Neuronal stem cell (in vitro differentiated cells): Measurements from ENCODE around the gene BSND.

Source experiments
- DNase-seq: peaks from one replicate; pipeline ENCODE4 v3.0.0-alpha.2; 2013; ENCODE audit warnings: low spot score
- H2AFZ ChIP-seq: one replicate; pipeline ENCODE4 v1.6.1; 2013; ENCODE audit warnings: mild to moderate bottlenecking, low read length, inconsistent platforms
- H2AK5ac ChIP-seq: 2 replicates; pipeline ENCODE4 v1.6.1; 2013; ENCODE audit warnings: low read depth, mild to moderate bottlenecking, inconsistent platforms, low read length, moderate library complexity, mixed read lengths
- H2BK120ac ChIP-seq: 2 replicates; pipeline ENCODE4 v1.6.1; 2013; ENCODE audit warnings: low read depth, mild to moderate bottlenecking, inconsistent platforms, low read length, moderate library complexity, mixed read lengths
- H2BK12ac ChIP-seq: one replicate; pipeline ENCODE4 v1.6.1; 2013; ENCODE audit warnings: low read length, inconsistent platforms
- H2BK15ac ChIP-seq: 2 replicates; pipeline ENCODE4 v1.6.1; 2013; ENCODE audit warnings: mild to moderate bottlenecking, low read length, inconsistent platforms, mixed read lengths
- H2BK5ac ChIP-seq: one replicate; pipeline ENCODE4 v1.6.1; 2013; ENCODE audit warnings: inconsistent platforms, mild to moderate bottlenecking, low read length, moderate library complexity
- H3K14ac ChIP-seq: one replicate; pipeline ENCODE4 v1.6.1; 2013; ENCODE audit warnings: low read length, inconsistent platforms
- H3K18ac ChIP-seq: 2 replicates; pipeline ENCODE4 v1.6.1; 2013; ENCODE audit warnings: low read length, inconsistent platforms
- H3K23ac ChIP-seq: 2 replicates; pipeline ENCODE4 v1.6.1; 2013; ENCODE audit warnings: low read depth, mild to moderate bottlenecking, mixed read lengths, low read length, inconsistent platforms; ENCODE audit not compliant: poor library complexity
- H3K27ac ChIP-seq: replicated peaks from 3 replicates; pipeline ENCODE4 v1.5.1; 2013; ENCODE audit warnings: low read length, inconsistent platforms
- H3K27me3 ChIP-seq, 3 experiments: 2 replicates each; pipeline ENCODE4 v1.6.1; 2013; ENCODE audit warnings: low read length in 3 of 3, mild to moderate bottlenecking in 2 of 3, inconsistent platforms in 1 of 3, low read depth in 1 of 3, mixed read lengths in 1 of 3, moderate library complexity in 1 of 3; ENCODE audit not compliant: control insufficient read depth in 3 of 3, insufficient read depth in 3 of 3
- H3K36me3 ChIP-seq, 2 donors: replicated peaks in 1 of 2; 2 replicates each; pipeline ENCODE4 v1.6.1; 2013; ENCODE audit warnings: low read length in 2 of 2; ENCODE audit not compliant: control insufficient read depth in 2 of 2, insufficient read depth in 2 of 2
- H3K4ac ChIP-seq: 2 replicates; pipeline ENCODE4 v1.6.1; 2013; ENCODE audit warnings: inconsistent platforms, mild to moderate bottlenecking, low read length, moderate library complexity
- H3K4me1 ChIP-seq, 2 donors: 1 replicate in 1 of 2; 2 replicates in 1 of 2; pipeline ENCODE4 v1.6.1; 2013; ENCODE audit warnings: low read length in 2 of 2, low read depth in 1 of 2; ENCODE audit not compliant: control insufficient read depth in 2 of 2, insufficient read depth in 1 of 2
- H3K4me2 ChIP-seq: one replicate; pipeline ENCODE4 v1.6.1; 2013; ENCODE audit warnings: mild to moderate bottlenecking, low read length, inconsistent platforms; ENCODE audit not compliant: insufficient read depth, poor library complexity, severe bottlenecking
- H3K4me3 ChIP-seq, 2 donors: 2 replicates each; pipeline ENCODE4 v1.5.1; 2013; ENCODE audit warnings: low read length in 2 of 2, mild to moderate bottlenecking in 2 of 2, inconsistent platforms in 1 of 2, moderate library complexity in 1 of 2
- H3K79me1 ChIP-seq: one replicate; pipeline ENCODE4 v1.6.1; 2013; ENCODE audit warnings: low read depth, mild to moderate bottlenecking, inconsistent platforms, low read length, moderate library complexity
- H3K9ac ChIP-seq: one replicate; pipeline ENCODE4 v1.6.1; 2013; ENCODE audit warnings: mild to moderate bottlenecking, low read depth, low read length, inconsistent platforms; ENCODE audit not compliant: poor library complexity
- H3K9me3 ChIP-seq, 2 donors: replicated peaks in 1 of 2; 2 replicates each; pipeline versions ENCODE3 to v1.6.1; 2013; ENCODE audit warnings: low read length in 2 of 2, mild to moderate bottlenecking in 2 of 2, inconsistent platforms in 1 of 2, low read depth in 1 of 2, mixed read lengths in 1 of 2, moderate library complexity in 1 of 2; ENCODE audit not compliant: control insufficient read depth in 2 of 2, insufficient read depth in 1 of 2
- H4K8ac ChIP-seq: one replicate; pipeline ENCODE4 v1.6.1; 2013; ENCODE audit warnings: low read depth, mild to moderate bottlenecking, inconsistent platforms, low read length, moderate library complexity
- H4K91ac ChIP-seq: one replicate; pipeline ENCODE4 v1.6.1; 2013; ENCODE audit warnings: low read length, low read depth, mild to moderate bottlenecking, inconsistent platforms; ENCODE audit not compliant: poor library complexity
- WGBS, 2 donors: extraction: QIAGEN DNeasy Blood & Tissue Kit; methylation state at CpG; one replicate each; pipeline ENCODE4 v1.1.7; 2013; ENCODE audit warnings: missing lambda C conversion rate in 2 of 2, mixed read lengths in 1 of 2; ENCODE audit not compliant: insufficient read length in 2 of 2, insufficient replicate concordance in 1 of 2; ENCODE audit errors: extremely low coverage in 2 of 2; 5-methylcytosine and 5-hydroxymethylcytosine counted together

BSND gene

DNA sequence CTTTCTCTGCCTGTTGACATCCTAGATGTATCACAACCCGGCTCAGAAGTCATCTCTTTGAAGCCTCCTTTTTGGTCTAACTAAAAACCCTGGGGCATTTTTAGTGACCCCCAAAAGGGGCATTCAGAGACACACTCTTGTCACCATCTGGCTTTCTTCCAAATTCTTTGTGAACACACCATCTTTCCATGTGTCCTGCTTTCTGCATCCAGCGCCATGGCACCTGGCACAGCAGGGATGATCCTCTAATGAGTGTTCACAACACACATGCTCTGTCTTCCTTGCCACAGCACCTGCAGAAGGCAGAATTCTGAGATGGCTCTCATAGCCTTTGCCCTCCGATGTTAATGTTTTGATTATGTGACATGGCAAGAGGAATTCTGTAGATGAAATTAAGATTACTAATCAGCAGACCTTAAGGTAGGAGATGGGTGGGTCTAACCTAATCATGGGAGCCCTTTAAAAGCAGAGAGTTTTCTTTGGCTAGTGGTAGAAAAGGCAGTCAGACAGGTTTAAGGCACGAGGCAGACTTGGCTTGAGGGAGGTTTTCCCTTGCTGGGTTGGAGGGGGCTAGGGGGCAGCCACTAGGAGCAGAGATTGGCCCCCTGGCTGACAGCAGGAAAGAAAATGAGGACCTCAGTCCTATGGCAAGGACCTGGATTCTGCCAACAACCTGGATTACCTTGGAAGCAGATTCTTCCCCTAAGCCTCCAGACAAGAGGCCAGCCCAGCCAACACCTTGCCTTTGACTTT, 23.2 kb upstream of the BSND start:
- Histone ChIP-seq H2BK15ac (no peak overlapping the region), H3K23ac (no peak overlapping the region), H4K8ac (no peak overlapping the region), H3K4ac (no peak overlapping the region), H2AK5ac (no peak overlapping the region), H3K27me3 (peaks cover 5 to 58% (median 22%) of the 10 kb centered on the region in 3 experiments), H3K4me2 (no peak overlapping the region), H2BK120ac (no peak overlapping the region), H3K9ac (no peak overlapping the region), H3K36me3 (no peaks in the 10 kb centered on the region), H2BK5ac (no peak overlapping the region), H2AFZ (no peak overlapping the region), H2BK12ac (no peak overlapping the region), H3K4me3 (no peak overlapping the region), H3K79me1 (no peaks in the 10 kb centered on the region), H3K27ac (no peak overlapping the region), H3K4me1 (peaks cover 0 to 5% of the 10 kb centered on the region in 2 donors), H3K9me3 (no peaks in the 10 kb centered on the region), H3K18ac (no peak overlapping the region), H4K91ac (no peak overlapping the region), H3K14ac (no peak overlapping the region)
- no CpG with 5 or more reads among the region's 4 CpGs for WGBS, 2 donors
- no peak for DNase-seq

DNA sequence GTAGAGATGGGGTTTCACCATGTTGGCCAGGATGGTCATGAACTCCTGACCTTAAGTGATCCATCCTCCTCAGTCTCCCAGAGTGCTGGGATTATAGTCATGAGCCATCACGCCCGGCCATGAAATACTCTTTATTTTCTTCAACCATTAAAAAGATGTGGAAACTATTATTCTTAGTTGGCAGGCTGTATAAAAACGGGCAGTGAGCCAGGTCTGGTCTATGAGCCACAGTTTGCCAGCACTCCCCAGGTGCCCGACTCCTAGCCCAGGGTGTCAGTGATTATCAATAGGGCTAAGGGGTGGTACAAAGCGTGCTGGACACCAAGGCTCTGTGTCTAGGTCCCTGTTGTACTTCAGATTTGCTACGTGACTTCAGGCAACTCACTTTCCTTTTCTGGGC, 22.0 kb upstream of the BSND start:
- no peak overlapping the region for H3K4me3 ChIP-seq
- WGBS, 2 donors = no CpG with 5 or more reads among the region's 6 CpGs
- H2BK12ac ChIP-seq = no peak overlapping the region
- no peak overlapping the region for H3K9ac ChIP-seq
- H4K8ac ChIP-seq = no peak overlapping the region
- no peak overlapping the region for H3K18ac ChIP-seq
- no peak overlapping the region for H2AK5ac ChIP-seq
- no peaks in the 10 kb centered on the region for H3K36me3 ChIP-seq
- no peaks in the 10 kb centered on the region for H3K79me1 ChIP-seq
- H2BK5ac ChIP-seq = no peak overlapping the region
- no peak overlapping the region for H3K23ac ChIP-seq
- H3K4ac ChIP-seq = no peak overlapping the region
- no peak for DNase-seq
- H3K27me3 ChIP-seq = peaks cover 5 to 71% (median 31%) of the 10 kb centered on the region in 3 experiments
- H3K4me1 ChIP-seq = peaks cover 0 to 5% of the 10 kb centered on the region in 2 donors
- H3K14ac ChIP-seq = no peak overlapping the region
- no peaks in the 10 kb centered on the region for H3K9me3 ChIP-seq
- H3K27ac ChIP-seq = no peak overlapping the region
- no peak overlapping the region for H2AFZ ChIP-seq
- H2BK15ac ChIP-seq = no peak overlapping the region
- H2BK120ac ChIP-seq = no peak overlapping the region
- H4K91ac ChIP-seq = no peak overlapping the region
- no peak overlapping the region for H3K4me2 ChIP-seq

DNA sequence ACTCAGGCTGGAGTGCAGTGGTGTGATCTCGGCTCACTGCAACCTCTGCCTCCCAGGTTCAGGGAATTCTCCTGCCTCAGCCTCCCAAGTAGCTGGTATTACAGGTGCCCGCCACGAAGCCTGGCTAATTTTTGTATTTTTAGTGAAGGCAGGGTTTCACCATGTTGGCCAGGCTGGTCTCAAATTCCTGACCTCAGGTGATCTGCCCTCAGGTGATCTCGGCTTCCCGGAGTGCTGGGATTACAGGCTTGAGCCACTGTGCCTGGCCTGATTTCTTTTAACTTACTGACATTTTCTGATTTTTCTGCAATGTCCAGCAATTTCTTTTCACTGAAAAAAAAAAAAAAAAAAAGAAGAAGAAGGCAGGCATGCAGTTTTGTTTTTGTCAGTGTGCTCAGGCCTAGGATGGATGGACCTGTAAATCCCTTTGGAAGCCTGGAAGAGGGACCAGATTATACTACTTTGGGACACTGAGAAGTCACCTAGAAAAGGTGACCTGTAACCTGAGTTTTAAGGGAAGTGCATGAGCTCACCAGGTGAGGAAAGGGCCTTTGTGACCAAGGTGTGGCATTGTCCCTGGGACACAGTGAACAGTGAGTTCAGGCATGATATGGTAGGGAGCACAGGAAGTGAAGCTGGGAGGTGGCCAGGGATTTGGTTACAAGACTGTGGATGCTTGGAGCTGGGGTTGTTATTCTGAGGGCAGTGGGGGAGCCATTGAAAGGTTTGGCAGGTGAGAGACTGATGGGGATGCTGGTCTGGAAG, 21.0 kb upstream of the BSND start:
- Histone ChIP-seq H2BK5ac (no peak overlapping the region), H3K79me1 (no peaks in the 10 kb centered on the region), H2BK12ac (no peak overlapping the region), H3K14ac (no peak overlapping the region), H3K4me1 (peaks cover 0 to 5% of the 10 kb centered on the region in 2 donors), H3K27me3 (peaks cover 5 to 80% (median 35%) of the 10 kb centered on the region in 3 experiments), H4K91ac (no peak overlapping the region), H4K8ac (no peak overlapping the region), H2AFZ (no peak overlapping the region), H3K4me3 (no peak overlapping the region), H3K9me3 (no peaks in the 10 kb centered on the region), H3K18ac (no peak overlapping the region), H3K4ac (no peak overlapping the region), H2BK15ac (no peak overlapping the region), H3K9ac (no peak overlapping the region), H3K27ac (no peak overlapping the region), H3K23ac (no peak overlapping the region), H3K4me2 (no peak overlapping the region), H2AK5ac (no peak overlapping the region), H3K36me3 (no peaks in the 10 kb centered on the region), H2BK120ac (no peak overlapping the region)
- no CpG with 5 or more reads among the region's 5 CpGs for WGBS, 2 donors
- DNase-seq = no peak
